ENCODE data around the gene SPANXN4.

SPANXN4 gene, protein sequence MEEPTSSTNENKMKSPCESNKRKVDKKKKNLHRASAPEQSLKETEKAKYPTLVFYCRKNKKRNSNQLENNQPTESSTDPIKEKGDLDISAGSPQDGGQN

DNA sequence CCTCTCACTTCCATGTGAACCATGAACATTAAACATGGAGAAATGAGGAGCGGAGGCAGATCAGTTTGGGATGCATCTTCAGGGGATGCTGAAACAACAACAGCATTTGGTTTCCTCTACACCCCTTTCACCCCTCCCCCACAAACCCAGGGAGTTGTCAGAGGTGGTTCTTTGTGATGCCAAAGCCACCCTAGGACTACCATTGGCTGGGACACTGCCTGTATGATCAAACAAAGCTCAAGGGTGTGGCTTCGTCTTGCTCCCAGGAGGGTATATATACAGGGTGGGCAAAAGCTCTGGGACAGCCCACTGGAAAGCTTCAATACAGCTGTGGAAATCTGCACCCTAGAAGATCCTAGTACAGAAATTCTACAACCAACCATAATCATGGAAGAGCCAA lies at the start of gene SPANXN4:
Gene SPANXN4, plus strand, starts transcription at position 301 of the 400 bp plus-strand sequence. Its CDS starts 87 bp downstream, at position 388.
- no peak for DNase-seq (ENCODE audit: low spot score)

DNA sequence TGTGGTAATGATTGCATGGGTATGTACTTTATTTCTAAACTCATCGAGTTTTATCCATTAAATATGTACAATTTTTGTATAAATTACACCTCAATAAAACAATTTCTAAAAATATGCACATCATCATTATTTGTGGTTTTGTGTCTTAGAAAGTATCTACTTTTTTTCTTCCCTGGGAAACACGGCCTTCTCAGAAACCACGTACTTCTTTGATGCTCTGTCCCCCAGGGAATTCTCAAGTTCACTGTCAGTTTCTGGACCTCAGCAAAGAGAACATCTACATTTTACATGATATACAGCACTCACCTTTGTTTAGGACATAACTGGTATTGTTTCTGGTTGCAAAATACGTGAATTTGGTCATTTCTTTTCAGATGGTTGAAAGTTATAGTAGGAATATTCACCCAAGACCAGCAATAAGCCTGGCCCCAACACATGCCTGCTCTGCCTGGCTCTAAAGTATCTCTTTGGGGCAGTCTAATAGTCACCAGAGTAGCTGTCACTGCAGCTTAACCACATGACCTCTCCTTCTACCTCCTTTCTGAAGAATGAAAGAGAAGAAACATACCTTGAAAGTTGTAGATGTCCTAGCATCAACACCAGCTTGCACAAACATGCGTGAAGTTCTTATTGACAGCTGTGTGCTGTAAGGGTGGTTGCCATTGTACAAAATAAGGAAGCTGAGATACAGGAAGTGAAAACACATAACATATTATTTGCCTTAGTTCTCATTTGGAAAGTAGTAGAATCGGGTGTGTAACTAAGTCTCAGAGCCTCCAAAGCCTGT lies 48.4 kb upstream of the SPANXN4 start:
- no peak for DNase-seq (ENCODE audit: low spot score)

DNA sequence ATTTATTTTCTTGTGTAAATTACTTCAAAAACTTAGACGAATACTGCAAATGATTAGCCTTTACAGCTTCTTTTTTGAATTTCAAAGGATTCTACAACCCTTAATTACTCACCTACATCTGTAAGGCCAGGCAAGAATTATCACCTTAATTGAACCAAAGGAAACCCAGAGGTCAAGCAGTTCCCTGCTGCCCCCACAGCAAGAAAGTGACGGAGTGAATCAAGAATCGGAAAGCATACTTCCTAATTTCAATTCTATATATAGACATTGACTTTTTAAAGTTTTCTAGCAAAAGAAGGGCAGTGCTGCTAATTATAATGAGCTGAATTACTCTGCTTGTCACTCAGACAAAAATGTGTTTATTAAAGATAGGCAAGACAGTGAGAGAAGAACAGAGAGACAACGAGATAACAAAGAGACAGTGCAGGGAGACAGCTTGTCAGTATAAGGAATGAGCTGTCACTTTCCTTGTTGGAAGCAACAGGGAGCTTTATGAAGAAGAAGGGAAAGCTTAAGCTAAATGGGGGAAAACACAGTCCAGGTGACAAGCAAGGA lies 47.5 kb upstream of the SPANXN4 start:
- no peak for DNase-seq (ENCODE audit: low spot score)

DNA sequence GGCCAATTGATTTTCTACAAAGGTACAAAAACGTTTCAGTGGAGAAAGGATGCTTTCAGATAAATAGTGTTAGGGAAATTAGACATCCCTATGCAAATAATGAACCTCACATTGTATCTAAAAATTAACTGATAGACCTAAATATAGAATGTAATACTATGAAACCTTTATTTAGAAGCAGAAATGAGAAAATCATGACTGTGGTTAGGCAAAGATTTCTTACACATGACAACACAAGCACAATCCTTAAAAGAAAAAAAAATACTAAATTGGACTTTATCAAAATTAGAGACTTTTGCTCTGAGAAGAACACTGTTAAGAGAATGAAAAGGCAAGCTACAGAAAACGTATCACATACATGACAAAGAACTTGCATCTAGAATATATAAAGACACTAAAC lies 43.0 kb upstream of the SPANXN4 start:
- no peak for DNase-seq (ENCODE audit: low spot score)

DNA sequence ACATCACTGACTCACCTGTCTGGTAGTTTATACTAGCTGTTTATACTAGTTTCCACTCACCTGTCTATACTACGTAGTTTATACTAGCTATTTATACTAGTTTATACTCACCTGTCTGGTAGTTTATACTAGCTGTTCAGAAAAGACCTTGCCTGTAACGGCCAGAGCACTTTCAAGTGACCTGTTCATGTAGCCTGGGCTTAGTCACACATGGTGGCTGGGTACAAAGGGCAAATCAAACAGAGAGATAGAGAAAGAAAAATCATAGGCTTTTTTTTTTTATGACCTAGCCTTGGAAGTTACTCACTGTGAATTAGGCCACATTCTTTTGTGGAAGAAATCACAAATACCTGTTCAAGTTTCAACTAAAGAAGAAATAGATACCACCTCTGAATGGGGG lies 30.7 kb upstream of the SPANXN4 start:
- DNase-seq (ENCODE audit: low spot score), result no peak

DNA sequence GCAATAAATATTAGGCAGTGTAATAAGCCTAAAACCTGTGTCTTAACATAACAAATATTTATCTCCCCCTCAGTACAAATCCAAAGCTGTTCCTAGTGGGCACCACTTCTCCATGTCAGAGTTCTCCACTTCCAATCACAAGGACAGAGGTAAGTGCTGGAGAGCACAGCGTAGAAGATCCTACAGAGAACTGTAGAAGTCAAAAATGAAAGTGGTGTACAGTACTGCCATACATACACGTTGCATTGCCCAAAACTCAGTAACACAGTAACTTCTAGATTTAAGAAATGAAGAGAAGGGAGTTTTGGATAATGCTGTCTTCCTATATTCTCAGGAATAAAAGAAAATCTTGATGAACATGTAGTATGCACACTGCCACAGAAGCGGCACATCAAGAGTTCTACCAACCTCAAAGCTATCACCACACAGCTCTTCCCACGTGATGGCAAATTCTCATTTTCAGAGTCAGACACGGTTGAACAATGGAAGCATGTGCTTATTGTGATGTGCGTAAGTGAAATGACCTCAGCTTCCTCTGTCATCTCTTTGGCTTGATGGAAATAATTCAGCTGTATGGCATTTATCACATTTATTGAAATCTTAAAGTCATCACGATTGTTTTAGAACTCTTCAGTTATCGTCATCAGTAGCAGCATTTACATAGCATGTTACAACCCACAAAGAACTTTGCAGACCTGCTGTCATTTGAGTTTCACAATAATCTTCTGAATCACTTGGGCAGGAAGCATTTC lies 27.1 kb upstream of the SPANXN4 start:
- no peak for DNase-seq (ENCODE audit: low spot score)

DNA sequence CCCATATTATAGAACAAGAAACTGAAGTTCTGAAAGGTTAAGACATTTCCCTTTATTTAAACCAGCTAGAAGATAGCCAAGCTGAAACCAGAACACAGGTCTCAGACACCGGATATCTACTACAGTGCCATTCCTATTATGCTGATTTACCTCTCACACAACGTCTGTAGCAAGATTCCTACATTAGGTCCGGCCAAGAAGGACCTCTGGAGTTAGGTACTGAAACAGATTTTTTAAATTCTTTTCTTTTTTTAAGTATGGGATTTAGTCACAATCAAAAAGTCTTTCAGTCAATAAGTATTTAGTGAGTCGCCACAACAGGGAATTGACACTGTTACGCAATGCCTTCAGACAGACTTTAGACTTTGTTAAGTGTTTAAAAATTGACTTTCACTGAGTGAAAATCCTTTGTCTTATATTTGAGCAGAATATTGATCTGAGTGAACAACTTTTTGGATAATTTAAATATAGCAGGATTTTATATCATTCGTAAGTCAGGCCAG lies 26.5 kb upstream of the SPANXN4 start:
- no peak for DNase-seq (ENCODE audit: low spot score)

DNA sequence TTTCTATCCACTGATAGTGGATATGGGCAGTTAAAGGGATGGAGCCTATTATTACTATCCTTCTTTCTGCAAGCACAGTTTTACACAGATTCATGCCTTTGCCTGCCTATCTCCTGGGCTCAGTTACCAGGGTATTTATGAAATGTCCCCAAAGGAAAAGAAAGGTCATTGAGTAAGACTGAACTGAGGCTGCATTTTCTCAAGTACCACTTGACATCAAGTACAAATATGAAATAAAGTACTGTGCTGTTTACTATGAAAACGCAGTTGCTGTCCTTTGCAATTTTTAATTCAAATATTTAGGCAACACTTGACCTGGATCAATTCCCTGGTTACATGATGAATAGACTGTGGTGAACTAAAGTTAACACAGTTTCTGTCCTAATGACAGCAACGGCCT lies 23.5 kb upstream of the SPANXN4 start:
- no peak for DNase-seq (ENCODE audit: low spot score)

DNA sequence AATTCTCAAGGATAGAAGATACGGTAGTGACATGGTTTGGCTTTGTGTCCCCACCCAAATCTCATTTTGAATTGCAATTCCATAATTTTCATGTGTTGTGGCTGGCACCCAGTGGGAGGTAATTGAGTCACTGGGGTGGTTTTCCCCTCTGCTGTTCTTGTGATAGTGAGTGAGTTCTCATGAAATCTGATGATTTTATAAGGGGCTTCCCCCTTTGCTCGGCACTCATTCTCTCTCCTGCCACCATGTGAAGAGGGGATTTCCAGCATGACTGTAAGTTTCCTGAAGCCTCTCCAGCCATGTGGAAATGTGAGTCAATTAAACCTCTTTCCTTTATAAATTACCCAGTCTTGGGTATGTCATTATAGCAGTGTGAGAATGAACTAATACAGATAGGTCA lies 8.5 kb upstream of the SPANXN4 start:
- DNase-seq (ENCODE audit: low spot score), result no peak

DNA sequence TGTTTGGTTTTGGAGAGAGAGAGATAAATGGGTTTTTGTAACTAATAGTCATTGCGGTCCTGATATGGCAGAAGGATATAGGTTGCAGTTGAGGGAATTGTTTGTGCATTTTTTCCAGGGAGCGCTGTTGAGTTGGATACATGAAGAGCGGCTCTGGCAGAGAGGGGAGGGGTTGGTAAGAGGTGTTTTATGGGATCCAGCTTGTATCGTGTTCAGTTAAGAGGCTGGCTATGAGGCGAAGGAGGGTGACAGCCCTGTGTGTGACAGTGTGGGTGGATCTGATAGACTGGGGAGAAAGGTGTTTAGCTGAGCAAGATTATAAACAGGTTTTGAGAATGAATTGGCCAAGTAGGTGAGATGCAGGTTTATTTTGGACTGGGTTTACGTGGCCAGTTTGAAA lies 1.5 kb downstream of the SPANXN4 start:
- no peak for DNase-seq (ENCODE audit: low spot score)

DNA sequence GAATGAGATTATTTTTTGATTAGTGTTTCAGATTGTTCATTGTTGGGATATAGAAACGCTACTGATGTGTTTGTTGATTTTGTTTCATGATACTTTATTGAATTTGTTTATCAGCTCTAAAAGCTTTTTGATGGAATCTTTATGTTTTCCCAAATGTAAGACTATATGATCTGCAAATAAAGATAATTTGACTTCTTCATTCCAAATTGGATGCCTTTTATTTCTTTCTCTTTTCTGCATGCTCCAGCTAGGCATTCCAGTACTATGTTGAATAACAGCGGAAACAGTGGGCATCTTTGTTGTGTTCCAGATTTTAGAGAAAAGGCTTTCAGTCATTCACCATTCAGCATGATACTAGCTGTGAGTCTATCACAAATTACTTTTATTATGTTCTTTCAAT lies 21.8 kb downstream of the SPANXN4 start:
- DNase-seq (ENCODE audit: low spot score), result no peak

DNA sequence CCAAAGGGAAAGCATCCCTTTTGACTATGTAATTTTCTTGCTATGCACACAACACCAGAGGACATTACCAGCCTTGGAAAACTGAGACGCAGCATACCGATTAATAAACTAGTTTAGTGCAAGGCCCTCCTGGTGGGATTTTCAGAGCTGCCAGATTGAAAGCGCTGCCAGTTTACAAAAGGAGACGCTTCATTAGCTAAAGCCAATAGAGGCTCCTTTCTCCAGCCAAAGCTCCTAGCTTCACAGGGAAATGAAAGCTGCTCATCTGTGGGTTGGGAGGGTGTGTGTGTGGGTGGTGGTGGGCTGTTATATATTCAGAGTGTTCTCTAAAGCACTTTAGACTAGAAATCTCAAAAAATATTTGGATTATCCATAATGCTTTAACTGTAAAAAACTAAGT lies 32.4 kb downstream of the SPANXN4 start:
- DNase-seq (ENCODE audit: low spot score), result peak; percentile 1

DNA sequence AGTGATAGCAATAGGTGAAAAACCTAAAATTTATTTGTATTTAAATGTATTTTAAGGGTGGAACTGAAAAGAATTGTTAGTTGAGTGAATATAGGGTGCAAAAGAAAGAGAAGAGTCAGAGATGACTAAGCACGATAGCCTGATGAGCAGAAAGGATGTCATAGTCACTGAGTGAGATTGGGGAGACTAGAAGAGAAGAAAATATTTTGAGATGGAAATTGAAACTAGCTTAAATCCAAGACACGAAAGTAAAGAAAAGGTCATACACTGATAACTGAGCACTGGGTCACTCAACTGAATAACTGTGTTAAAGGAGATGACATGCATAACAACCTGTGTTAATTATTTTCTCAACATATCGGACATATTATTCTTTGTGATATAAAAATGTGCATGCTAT lies 55.5 kb downstream of the SPANXN4 start:
- DNase-seq (ENCODE audit: low spot score), result no peak

DNA sequence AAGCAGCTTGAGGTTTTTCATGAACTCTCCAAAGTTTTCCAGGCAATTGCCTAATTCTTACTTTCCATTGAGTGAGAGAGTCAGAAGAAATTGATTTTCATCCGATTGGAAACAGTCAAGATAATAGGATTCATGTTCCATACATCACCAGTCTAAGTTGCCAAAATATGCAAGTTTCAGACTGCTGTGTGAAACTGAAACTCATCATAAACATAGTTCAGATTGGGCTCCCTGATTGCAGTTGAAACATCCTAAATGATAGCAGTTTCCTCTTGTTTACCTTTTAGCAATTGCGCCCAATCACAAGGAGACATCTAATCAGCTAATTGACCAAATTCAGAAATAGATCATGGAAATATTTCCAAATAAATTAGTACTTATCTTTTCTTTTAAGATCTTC lies 56.8 kb downstream of the SPANXN4 start:
- no peak for DNase-seq (ENCODE audit: low spot score)
